ENCODE data around the gene TRPM8.

Gene TRPM8

DNA sequence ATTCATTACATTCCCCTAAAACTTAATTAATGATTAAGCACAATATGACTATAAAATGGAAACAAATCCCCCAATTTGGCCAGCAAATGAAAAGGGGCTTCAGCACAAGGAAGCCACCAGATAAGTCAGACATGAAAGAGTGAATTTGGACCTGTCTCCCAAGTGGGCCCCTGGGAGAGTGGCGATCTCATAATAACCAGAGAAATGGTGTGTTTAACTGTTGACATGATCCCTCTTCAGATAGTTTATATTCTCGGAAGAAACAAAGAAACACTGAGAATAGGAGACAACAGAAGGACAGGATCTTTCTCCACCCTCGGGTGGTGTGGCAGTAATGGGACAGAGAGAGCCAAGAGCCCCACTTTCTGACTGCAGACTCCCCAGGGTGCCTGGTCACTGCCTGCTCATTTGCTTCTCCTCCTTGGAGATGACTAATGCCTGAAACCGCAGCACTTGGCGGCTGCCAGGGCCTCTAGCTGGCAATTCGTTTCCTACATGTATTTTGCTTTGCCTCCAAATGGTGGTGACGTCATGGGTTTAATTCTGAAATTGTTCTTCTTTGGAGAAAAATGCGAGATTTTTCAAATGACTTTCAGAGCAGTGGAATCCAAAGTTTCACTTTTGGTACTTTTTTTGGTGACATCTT, 86.9 kb downstream of the TRPM8 start:
- DNase-seq = no peak

DNA sequence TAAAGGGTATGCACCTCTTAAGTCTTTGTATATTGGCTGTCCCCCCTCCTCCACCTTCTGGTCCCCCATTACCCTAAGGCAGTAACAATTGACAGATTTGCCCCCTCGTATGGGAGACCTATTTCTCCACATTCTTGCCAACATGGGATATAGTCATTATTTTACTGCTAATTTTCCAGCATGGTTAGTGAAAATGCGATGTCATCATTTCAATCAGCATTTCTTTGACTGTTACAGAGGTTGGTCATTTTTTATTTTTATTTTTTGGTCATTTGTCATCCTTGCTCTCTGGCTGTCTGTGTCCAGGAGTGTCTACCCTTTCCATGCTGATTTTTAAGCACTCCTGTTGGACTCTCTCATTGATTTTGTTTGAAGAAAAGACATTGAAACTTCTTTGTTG, 88.0 kb downstream of the TRPM8 start:
- DNase-seq = no peak

DNA sequence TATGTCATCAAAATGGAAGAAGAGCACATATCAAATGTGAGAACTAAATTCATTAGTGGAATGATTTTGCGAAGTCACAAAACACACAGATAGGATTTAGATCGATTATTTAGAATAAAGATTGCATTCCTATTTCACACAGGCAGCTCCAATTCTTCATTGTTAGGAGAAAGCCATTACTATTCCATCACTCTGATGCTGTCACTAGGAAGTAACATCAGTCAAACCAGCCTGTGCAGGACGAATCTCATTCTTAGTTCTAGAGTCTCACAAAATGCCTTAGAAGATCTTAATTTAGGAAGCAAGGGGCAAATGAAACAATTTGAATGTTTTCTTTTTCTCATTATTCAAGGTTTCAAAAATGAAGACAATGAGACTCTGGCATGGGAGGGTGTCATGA, 89.3 kb downstream of the TRPM8 start:
- no peak for DNase-seq

DNA sequence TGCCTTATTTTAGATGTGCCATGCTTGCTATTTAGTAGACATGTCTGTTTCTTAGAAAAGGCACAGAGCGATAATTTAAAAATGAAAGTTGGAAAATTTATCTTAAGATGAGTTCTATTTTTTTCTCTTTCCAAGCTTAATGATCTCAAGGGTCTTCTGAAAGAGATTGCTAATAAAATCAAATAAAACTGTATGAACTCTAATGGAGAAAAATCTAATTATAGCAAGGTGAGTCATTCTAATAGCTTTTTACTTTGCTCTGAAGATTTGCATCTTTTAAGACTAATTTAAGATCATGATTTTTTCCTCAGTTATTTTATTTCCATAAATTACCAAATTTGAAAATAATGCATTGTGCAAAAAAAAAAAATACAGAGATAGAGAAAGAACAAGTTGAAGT, 97.3 kb downstream of the TRPM8 start:
- DNase-seq = no peak

DNA sequence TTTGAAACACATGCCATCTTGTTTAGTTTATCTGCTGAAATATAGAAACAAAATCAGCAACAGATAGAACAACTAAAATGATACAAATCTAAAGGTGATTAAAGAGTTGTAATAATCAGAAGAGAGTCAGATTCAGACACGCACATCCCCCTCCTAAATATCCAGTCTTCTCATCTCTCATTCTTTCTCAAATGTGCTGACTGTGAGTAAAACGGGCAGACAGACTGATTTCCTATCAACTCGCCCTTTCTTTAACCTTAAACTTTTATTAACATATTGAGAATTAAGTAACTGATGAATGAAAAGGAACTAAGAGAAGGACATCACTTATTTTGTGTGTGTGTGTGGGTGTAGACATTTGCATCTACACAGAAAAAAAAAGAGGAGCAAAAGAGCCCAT, 98.7 kb downstream of the TRPM8 start:
- no peak for DNase-seq

DNA sequence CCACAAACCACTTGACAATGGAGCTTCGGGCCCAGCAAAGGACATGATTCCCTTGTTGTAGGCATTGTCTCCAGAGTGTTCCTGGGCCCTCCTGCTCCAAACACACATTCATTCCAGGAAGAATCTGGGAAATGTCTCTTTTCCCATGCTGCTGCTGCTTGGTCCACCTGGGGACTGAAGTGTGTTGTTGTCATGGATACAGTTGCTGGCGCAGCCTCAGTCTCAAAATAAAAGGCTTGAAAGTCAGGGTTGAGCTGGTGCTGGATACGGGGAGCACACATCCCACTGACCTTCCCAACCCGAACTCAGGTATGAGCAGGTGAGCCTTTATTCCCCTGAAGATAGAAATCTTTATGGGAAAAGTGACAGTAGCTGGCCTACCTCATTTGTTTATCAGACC, 102.7 kb downstream of the TRPM8 start:
- DNase-seq = no peak

DNA sequence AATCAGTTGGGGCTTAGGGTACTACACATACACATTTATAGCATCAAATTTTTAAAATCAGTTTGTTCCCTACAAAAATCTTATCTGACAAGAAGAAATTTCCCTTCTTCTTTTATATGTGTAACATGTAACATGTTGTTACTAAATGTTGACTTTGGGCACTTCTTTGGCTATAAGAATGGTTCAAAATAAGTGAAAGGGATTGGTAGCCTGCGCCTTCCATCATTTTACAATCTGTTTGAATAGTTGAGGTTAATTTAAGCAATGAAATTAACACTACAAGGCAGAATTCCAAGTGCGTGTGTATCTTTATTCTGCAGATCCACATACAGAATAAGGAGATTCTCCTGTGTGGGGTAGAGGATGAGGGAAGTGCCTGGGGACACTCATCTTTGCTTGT, 103.2 kb downstream of the TRPM8 start:
- DNase-seq = no peak

DNA sequence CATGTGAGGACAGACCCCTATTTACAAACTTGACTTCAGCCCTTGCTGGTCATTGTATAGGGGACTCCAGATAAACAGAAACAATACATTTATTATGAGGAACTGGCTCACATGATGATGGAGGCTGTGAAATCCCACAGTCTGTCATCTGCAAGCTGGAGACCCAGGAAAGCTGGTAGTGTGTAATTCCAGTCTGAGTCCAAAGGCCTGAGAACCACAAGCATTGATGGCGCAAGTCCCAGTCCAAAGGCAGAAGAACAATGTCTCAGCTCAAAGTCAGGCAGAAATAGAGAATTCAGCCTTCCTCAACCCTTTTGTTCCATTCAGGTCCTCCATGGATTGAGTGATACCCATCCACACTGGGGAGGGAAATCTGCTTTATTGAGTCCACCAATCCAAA, 105.3 kb downstream of the TRPM8 start:
- no peak for DNase-seq

DNA sequence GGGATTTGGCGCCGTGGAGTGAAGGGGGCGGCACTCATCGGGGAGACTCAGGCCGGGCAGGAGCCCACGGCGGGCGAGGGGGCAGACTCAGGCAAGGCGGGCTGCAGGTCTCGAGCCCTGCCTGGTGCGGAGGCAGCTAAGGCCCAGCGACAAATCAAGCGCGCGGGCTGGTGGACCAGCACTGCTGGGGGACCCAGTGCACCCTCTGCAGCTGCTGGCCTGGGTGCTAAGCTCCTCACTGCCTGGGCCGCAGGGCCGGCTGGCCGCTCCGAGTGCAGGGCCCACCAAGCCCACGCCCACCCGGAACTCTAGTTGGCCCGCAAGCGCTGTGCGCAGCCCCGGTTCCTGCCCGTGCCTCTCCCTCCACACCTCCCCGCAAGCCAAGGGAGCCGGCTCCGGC, 107.1 kb downstream of the TRPM8 start:
- DNase-seq = no peak

DNA sequence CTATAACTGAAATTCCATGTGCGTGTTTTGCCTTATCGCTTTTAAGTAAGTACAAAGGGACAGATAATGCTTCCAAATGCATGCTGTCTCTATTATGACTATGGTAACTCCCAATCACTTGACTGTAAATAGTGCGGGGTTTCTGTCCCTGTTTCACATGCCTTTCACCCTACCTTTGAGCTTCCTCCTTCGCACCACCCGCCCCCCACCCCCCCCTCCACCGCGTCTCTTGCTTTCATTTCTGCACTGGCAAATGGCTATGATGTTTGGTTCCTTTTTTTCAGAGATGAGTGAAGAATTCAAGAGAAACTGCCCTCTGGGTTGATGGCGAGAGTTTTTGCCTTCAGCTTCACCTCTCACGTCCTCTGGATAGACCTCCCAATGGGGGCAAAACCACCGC, 108.3 kb downstream of the TRPM8 start:
- DNase-seq = peak; percentile 21

DNA sequence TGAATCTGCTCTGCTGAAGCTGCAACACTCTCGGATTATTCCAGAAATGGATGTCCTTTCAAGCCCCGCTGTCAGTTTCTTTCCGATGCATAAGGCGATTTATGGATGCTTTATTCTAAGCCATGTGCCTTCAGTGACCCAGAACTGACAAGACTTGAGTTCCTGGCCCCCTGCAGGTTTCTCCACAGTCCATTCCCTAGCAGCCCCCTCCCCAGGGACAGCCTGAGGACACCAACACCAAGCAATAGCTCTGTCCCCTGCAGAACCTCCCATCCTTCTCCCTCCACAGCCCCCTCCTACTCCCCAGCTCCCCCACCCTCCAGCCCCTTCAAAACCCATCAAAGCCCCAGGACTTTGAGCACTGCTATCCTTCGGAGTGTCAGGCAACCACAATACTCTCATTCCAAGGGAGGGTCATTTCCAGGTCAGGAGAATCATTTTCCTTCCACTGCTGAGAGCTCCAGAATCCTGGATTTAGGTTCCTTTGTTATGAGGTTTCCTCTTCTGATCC, 108.8 kb downstream of the TRPM8 start:
- DNase-seq = no peak

DNA sequence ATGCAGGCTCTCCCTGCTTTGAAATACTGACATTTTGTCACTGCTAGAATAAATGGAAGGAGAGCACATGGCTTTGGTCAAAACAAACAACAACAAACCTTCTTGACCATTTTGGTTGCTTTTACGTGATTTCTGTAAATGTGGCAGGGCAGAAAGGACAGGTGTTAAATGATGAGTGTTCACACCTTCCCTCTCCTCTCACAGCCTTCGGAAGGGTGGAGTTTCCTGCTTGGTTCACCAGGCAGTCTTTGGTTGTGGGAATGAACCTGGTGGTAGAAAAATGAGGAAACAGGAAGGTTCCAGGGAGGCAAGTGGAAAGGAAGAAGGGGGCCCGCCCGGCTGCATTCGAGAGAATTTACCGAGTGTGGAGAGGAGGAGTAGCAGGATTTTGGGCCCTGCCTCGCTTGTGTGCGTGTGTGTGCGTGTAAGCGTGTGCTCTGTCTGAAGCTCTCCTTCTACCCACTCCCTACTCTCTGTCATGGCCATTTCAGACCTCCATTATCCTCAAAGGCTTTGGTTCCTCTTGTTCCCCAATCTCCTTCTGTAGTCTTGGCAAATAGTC, 109.6 kb downstream of the TRPM8 start:
- DNase-seq = no peak

DNA sequence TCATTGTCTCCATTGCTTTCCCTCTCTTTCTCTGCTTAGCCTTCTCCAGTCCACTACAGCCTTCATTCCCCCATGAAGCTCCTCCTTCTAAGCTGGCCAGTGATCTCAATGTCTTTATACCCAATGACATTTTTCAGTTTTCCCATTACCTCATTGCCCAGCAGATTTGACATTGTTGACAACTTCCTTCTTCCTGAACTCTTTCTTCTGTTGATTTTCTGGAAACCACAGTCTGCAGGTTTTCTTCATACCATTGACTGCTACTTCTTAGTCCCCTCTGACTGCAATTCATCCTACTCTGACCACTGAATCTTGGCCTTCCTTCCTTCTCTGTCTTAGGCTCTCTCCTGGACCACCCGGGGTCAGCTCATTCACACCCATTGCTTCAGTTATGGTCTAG, 110.5 kb downstream of the TRPM8 start:
- no peak for DNase-seq

DNA sequence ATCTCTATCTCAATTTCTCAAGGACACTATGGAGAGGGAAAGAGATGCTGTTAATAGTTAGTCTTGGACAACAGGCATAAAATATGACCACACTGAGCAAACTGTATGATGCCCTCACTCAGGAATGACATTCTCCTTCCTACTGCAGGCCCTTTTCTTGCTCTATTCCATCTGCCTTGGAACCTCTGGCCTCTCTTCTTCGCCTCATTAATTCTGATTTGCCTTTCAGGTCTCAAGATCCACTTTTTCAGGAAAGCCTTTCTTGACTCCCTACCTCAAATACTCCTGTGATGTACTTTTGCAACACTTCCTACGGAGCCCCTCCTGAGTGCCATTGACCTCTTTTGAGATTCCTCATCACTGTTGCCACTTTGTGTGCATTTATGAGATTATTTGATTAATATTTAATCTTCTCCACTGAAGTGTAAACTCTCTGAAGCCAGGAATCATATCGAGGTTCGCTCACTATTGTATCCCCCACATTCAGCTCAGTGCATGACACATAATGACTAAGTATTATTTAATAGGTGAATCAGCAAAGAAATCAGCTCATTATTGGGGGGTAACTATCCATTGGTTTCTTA, 112.1 kb downstream of the TRPM8 start:
- no peak for DNase-seq

DNA sequence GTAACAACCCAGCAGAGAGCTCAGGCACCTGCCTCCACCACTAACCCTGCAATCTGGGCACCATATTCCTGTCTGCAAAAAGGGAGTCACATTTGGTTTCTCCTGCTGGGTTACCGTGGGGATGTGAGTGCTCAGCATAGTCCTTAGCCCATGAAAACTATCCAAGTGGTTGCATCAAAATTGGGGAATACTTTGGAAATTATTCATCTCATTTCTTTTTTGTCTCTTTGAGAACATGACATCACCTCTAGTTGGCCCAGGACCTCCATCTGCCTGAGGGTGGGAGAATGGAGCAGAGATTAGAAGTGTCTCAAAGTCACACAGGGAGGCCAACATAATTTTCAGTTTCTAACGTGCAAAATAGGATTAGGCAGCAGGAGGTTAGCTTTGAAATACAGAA, 114.0 kb downstream of the TRPM8 start:
- no peak for DNase-seq

DNA sequence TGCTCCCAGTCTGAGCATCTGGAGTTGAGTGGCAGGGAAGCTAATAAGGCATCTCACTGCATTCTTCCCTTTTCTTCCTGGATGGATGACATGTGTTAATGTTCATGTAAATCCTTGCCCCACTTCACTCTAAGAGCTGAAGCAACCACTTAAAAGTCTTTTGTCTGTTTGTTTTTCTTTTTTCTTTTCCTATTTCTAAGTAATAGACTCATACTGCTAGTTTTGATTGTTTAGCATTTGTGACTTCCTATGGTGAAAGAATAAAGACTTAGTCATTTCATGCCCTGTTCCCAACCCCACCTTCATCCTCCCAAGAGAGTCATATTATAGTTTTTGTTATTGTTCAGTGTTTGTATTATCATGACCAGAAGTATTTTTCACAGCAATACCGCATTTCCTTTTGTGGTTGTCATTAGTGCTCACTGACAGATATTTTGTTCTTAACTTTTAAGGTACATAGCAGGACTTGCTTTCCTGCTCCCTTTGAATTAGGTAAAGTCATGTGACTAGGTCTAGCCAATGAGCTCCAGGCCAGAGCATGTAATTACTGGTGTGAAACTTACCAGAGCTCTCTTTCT, 115.2 kb downstream of the TRPM8 start:
- peak; percentile 81 for DNase-seq

DNA sequence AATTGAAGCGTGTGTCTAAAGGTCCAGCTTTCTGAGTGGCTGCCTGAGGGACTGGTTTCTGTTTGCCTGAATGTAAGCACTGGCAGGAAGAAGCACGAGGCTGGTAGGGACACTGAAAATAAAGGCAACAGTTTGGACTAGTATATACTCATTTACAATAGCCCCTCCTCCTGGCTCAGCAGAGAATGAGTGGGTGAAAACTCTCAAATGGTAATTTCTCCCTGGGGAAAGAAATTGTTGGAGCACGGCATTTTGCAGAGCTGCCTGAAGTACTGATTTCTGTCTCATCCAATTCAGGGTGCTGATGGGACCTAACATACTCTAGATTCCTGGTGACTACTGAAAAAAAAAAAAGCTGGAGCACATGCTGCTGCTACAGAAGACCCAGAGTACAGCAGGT, 116.0 kb downstream of the TRPM8 start:
- no peak for DNase-seq

DNA sequence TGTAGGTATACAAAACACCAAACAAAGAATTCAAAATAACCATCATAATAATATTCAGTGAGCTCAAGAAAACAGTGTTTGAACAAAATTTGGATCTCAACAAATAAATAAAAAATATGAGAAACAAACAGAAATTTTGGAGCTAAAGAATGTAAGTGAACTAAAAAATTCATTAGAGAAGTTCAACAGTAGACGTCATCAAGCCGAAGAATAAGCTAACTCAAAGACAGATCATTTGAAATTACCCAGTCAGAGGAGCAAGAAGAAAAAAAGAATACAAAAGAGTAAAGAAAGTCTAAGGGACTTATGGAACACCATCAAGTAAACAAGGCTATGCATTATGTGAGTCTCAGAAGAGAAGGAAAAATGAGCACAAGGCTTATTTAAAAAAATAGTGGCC, 116.7 kb downstream of the TRPM8 start:
- DNase-seq = no peak

DNA sequence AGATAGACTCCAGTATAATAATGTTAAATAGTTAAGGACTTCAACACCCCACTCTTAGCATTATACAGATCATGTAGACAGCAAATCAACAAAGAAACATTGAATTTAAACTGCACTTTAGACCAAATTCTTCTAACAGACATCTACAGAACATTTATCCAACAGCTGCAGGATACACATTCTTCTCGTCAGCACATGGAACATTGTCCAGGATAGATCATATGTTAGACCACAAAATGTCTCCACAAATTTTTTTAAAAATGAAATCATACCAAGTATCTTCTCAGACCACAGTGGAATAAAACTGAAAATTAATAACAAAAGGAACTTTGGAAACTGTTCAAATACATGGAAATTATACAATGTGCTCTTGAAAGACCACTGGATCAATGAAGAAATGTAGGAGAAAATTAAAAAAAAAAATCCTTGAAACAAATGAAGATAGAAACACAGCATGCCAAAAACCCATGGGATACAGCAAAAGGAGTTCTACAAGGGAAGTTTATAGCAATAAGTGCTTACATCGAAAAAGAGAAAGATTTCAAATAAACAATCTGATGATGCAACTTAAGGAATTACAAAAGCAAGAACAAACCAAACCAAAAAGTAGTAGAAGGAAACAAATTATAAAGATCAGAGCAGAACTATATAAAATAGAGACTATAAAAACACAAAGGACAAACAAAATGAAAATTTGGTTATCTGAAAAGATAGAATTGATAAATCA, 121.1 kb downstream of the TRPM8 start:
- no peak for DNase-seq

DNA sequence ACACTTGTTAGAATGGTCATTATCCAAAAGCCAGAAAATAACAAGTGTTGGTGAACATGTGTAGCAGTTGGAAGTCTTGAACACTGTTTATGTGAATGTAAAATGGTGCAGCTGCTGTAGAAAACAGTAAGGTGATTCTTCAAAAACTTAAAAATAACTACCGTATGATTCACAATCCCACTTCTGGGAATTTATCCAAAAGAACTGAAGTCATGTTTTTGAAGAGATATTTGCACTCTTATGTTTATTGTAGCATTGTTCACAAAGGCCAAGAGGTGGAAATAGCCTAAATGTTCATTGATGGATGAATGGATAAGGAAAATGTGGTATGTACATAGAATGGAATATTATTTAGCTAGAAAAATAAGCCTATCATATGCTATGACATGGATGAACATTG, 127.0 kb downstream of the TRPM8 start:
- no peak for DNase-seq

DNA sequence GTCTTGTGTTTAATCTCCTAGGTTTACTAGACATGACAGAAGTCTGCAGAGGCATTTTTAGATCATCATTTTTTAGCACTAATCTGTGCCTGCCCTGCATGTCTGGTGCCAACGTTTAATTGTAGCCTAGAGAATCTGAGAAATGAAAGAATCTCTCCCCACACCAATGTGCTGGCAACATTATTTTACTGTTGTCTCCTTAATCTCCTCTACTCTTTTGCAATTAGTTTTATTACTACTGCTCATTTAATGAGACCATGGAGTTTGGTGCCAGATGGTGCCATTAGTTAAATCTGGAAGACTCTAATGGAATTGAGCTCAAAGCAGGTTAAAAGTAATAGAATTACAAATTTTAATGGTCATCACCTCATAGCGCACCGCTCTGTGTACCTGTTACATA, 129.3 kb downstream of the TRPM8 start:
- no peak for DNase-seq

DNA sequence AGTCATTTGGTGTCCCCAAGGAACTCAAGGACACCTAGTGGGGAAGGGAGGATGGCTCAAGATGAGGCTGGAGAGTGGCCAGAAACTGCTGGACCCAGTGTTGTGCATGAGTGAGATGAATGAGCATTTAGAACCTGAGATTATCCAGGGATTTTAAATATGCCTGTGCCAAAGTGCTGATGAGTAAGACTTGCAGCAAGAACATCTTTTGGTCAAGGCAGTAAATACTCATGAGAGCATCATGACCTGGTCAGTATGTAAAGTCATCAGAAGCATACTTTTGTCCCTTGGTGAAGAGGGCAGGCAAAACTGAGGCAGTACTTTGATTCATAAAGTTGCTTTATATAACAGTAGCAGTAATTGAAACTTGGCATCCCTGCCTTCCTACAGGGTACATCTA, 130.2 kb downstream of the TRPM8 start:
- DNase-seq = no peak

DNA sequence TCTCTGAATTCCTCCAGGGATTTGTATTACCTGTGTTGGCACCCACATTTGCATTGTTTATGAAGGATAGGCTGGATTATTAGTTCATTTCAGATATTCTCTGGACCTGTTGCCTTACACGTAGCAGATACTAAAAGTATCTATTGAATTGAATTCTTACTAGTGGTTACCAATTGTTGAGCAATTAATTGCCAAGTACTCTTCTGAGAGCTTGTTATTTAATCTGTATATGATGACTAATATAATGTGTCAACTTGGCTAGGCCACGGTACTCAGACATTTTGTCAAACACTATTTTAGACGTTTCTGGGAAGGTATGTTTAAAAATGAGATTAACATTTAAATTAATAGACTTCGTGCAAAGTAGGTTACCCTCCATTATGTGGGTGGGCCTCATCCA, 130.9 kb downstream of the TRPM8 start:
- no peak for DNase-seq
